ENCODE measurements around the gene STK17A. TPM values are rescaled to one million over a fixed set of nuclear protein-coding genes. Genes with fewer than 3 reads are reported as not detected.

Gene STK17A
- polyA plus RNA-seq, 4 donors = 6.6 to 13.3 (median 11.5) TPM

GRCh38 chr7:43653466-43653865, 70.6 kb downstream of the STK17A start:
- H3K9me3 ChIP-seq (ENCODE audit: control insufficient read depth in 2 of 2, insufficient read depth in 1 of 2, low read depth in 1 of 2, low read length in 1 of 2) = no peaks in the 10 kb centered on the region
- DNase-seq = no peak
- no peak overlapping the region for H3K4me3 ChIP-seq (ENCODE audit: low read depth in 1 of 3, low read length in 3 of 3)
- H3K27ac ChIP-seq (ENCODE audit: low read depth in 1 of 3, low read length in 2 of 3) = no peak overlapping the region
- peaks cover 0 to 12% (median 0%) of the 10 kb centered on the region in 3 donors for H3K4me1 ChIP-seq (ENCODE audit: control insufficient read depth in 3 of 3, insufficient read depth in 2 of 3, low read depth in 1 of 3, low read length in 2 of 3)
- no peak for FAIRE-seq
- H3K27me3 ChIP-seq (ENCODE audit: control insufficient read depth in 3 of 3, insufficient read depth in 3 of 3, low read length in 3 of 3) = no peaks in the 10 kb centered on the region
- WGBS, 3 donors = 85 to 92% (median 89%) methylated on average over 4 of the region's 4 CpGs
- peaks cover 0 to 21% (median 0%) of the 10 kb centered on the region in 3 donors for H3K36me3 ChIP-seq (ENCODE audit: control insufficient read depth in 3 of 3, insufficient read depth in 2 of 3, low read depth in 1 of 3, low read length in 3 of 3)

GRCh38 chr7:43653891-43654504, 71.1 kb downstream of the STK17A start:
- no peak for FAIRE-seq
- DNase-seq = no peak
- Histone ChIP-seq H3K9me3 (ENCODE audit: control insufficient read depth in 2 of 2, insufficient read depth in 1 of 2, low read depth in 1 of 2, low read length in 1 of 2) (no peaks in the 10 kb centered on the region), H3K4me1 (ENCODE audit: control insufficient read depth in 3 of 3, insufficient read depth in 2 of 3, low read depth in 1 of 3, low read length in 2 of 3) (peaks cover 0 to 9% (median 2%) of the 10 kb centered on the region in 3 donors), H3K27ac (ENCODE audit: low read depth in 1 of 3, low read length in 2 of 3) (peak overlapping the region in 2 of 3 donors; percentile 2 to 45), H3K36me3 (ENCODE audit: control insufficient read depth in 3 of 3, insufficient read depth in 2 of 3, low read depth in 1 of 3, low read length in 3 of 3) (peaks cover 0 to 22% (median 0%) of the 10 kb centered on the region in 3 donors), H3K4me3 (ENCODE audit: low read depth in 1 of 3, low read length in 3 of 3) (no peak overlapping the region), H3K27me3 (ENCODE audit: control insufficient read depth in 3 of 3, insufficient read depth in 3 of 3, low read length in 3 of 3) (no peaks in the 10 kb centered on the region)
- WGBS, 3 donors = 82 to 91% (median 83%) methylated on average over 4 of the region's 4 CpGs

GRCh38 chr7:43655584-43655983, 72.7 kb downstream of the STK17A start:
- Histone ChIP-seq H3K9me3 (ENCODE audit: control insufficient read depth in 2 of 2, insufficient read depth in 1 of 2, low read depth in 1 of 2, low read length in 1 of 2) (no peaks in the 10 kb centered on the region), H3K4me3 (ENCODE audit: low read depth in 1 of 3, low read length in 3 of 3) (no peak overlapping the region), H3K27me3 (ENCODE audit: control insufficient read depth in 3 of 3, insufficient read depth in 3 of 3, low read length in 3 of 3) (no peaks in the 10 kb centered on the region), H3K36me3 (ENCODE audit: control insufficient read depth in 3 of 3, insufficient read depth in 2 of 3, low read depth in 1 of 3, low read length in 3 of 3) (peaks cover 0 to 17% (median 0%) of the 10 kb centered on the region in 3 donors), H3K27ac (ENCODE audit: low read depth in 1 of 3, low read length in 2 of 3) (no peak overlapping the region), H3K4me1 (ENCODE audit: control insufficient read depth in 3 of 3, insufficient read depth in 2 of 3, low read depth in 1 of 3, low read length in 2 of 3) (peaks cover 0 to 4% (median 2%) of the 10 kb centered on the region in 3 donors)
- FAIRE-seq = no peak
- WGBS, 3 donors = 92 to 98% (median 96%) methylated on average over 3 of the region's 3 CpGs
- DNase-seq = no peak

DNA sequence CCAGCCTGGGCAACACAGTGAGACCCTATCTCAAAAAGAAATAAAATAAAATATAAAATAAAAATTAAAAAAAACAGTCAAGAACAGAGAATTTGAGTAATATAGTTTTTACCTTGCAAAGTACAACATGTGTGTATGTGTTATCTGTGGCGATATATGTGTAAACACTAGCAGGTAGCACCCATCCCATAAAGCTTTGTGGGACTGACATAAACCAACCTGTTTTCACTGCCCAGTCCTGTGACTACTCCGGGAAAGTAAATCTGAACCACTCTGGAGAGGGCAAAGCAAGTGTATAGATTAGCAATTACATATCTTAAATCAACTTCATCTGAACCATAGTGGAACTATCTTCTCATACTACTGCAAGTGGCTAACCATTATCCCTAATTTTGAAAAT, 74.1 kb downstream of the STK17A start:
- Histone ChIP-seq H3K27ac (ENCODE audit: low read depth in 1 of 3, low read length in 2 of 3) (no peak overlapping the region), H3K4me1 (ENCODE audit: control insufficient read depth in 3 of 3, insufficient read depth in 2 of 3, low read depth in 1 of 3, low read length in 2 of 3) (peaks cover 0 to 4% (median 2%) of the 10 kb centered on the region in 3 donors), H3K4me3 (ENCODE audit: low read depth in 1 of 3, low read length in 3 of 3) (no peak overlapping the region), H3K27me3 (ENCODE audit: control insufficient read depth in 3 of 3, insufficient read depth in 3 of 3, low read length in 3 of 3) (no peaks in the 10 kb centered on the region), H3K36me3 (ENCODE audit: control insufficient read depth in 3 of 3, insufficient read depth in 2 of 3, low read depth in 1 of 3, low read length in 3 of 3) (peaks cover 0 to 8% (median 0%) of the 10 kb centered on the region in 3 donors), H3K9me3 (ENCODE audit: control insufficient read depth in 2 of 2, insufficient read depth in 1 of 2, low read depth in 1 of 2, low read length in 1 of 2) (no peaks in the 10 kb centered on the region)
- DNase-seq (no peak), FAIRE-seq (no peak)
- WGBS, 3 donors = 87 to 93% (median 90%) methylated on average over 2 of the region's 2 CpGs

GRCh38 chr7:43658718-43659548, 76.0 kb downstream of the STK17A start:
- peaks cover 0 to 3% (median 2%) of the 10 kb centered on the region in 3 donors for H3K4me1 ChIP-seq (ENCODE audit: control insufficient read depth in 3 of 3, insufficient read depth in 2 of 3, low read depth in 1 of 3, low read length in 2 of 3)
- H3K4me3 ChIP-seq (ENCODE audit: low read depth in 1 of 3, low read length in 3 of 3) = no peak overlapping the region
- no peak for FAIRE-seq
- no peaks in the 10 kb centered on the region for H3K9me3 ChIP-seq (ENCODE audit: control insufficient read depth in 2 of 2, insufficient read depth in 1 of 2, low read depth in 1 of 2, low read length in 1 of 2)
- no peak for DNase-seq
- H3K36me3 ChIP-seq (ENCODE audit: control insufficient read depth in 3 of 3, insufficient read depth in 2 of 3, low read depth in 1 of 3, low read length in 3 of 3) = peaks cover 0 to 11% (median 0%) of the 10 kb centered on the region in 3 donors
- H3K27ac ChIP-seq (ENCODE audit: low read depth in 1 of 3, low read length in 2 of 3) = peak overlapping the region in 2 of 3 donors; percentile 2 to 11
- H3K27me3 ChIP-seq (ENCODE audit: control insufficient read depth in 3 of 3, insufficient read depth in 3 of 3, low read length in 3 of 3) = no peaks in the 10 kb centered on the region
- WGBS, 3 donors = 61 to 76% (median 74%) methylated on average over 7 of the region's 7 CpGs

DNA sequence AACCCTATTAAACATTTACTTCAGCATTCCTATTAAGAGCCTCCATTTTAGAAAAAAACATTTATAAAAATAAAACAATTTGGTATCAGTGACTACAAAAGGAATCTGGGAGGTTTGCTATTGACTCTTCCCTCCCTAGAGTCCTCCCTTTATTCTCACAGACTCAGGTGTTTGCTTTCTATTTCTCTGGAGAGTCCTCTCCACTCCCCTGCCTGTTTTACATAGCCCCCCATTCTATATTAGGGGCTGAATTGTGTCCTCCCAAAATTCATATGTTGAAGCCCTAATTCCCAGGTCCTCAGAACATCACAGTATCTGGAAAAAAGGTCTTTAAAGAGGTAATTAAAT, 76.6 kb downstream of the STK17A start:
- H3K4me1 ChIP-seq (ENCODE audit: control insufficient read depth in 3 of 3, insufficient read depth in 2 of 3, low read depth in 1 of 3, low read length in 2 of 3) = peaks cover 0 to 2% (median 0%) of the 10 kb centered on the region in 3 donors
- peaks cover 0 to 11% (median 0%) of the 10 kb centered on the region in 3 donors for H3K36me3 ChIP-seq (ENCODE audit: control insufficient read depth in 3 of 3, insufficient read depth in 2 of 3, low read depth in 1 of 3, low read length in 3 of 3)
- H3K4me3 ChIP-seq (ENCODE audit: low read depth in 1 of 3, low read length in 3 of 3) = no peak overlapping the region
- H3K27me3 ChIP-seq (ENCODE audit: control insufficient read depth in 3 of 3, insufficient read depth in 3 of 3, low read length in 3 of 3) = no peaks in the 10 kb centered on the region
- FAIRE-seq (no peak), DNase-seq (no peak)
- no peak overlapping the region for H3K27ac ChIP-seq (ENCODE audit: low read depth in 1 of 3, low read length in 2 of 3)
- no peaks in the 10 kb centered on the region for H3K9me3 ChIP-seq (ENCODE audit: control insufficient read depth in 2 of 2, insufficient read depth in 1 of 2, low read depth in 1 of 2, low read length in 1 of 2)

GRCh38 chr7:43660141-43660540, 77.2 kb downstream of the STK17A start:
- H3K4me3 ChIP-seq (ENCODE audit: low read depth in 1 of 3, low read length in 3 of 3) = no peak overlapping the region
- H3K27me3 ChIP-seq (ENCODE audit: control insufficient read depth in 3 of 3, insufficient read depth in 3 of 3, low read length in 3 of 3) = no peaks in the 10 kb centered on the region
- peaks cover 0 to 2% (median 0%) of the 10 kb centered on the region in 3 donors for H3K4me1 ChIP-seq (ENCODE audit: control insufficient read depth in 3 of 3, insufficient read depth in 2 of 3, low read depth in 1 of 3, low read length in 2 of 3)
- FAIRE-seq (no peak), DNase-seq (no peak)
- no peaks in the 10 kb centered on the region for H3K9me3 ChIP-seq (ENCODE audit: control insufficient read depth in 2 of 2, insufficient read depth in 1 of 2, low read depth in 1 of 2, low read length in 1 of 2)
- peaks cover 0 to 11% (median 0%) of the 10 kb centered on the region in 3 donors for H3K36me3 ChIP-seq (ENCODE audit: control insufficient read depth in 3 of 3, insufficient read depth in 2 of 3, low read depth in 1 of 3, low read length in 3 of 3)
- no peak overlapping the region for H3K27ac ChIP-seq (ENCODE audit: low read depth in 1 of 3, low read length in 2 of 3)
- 94 to 97% (median 95%) methylated on average over 2 of the region's 2 CpGs for WGBS, 3 donors

DNA sequence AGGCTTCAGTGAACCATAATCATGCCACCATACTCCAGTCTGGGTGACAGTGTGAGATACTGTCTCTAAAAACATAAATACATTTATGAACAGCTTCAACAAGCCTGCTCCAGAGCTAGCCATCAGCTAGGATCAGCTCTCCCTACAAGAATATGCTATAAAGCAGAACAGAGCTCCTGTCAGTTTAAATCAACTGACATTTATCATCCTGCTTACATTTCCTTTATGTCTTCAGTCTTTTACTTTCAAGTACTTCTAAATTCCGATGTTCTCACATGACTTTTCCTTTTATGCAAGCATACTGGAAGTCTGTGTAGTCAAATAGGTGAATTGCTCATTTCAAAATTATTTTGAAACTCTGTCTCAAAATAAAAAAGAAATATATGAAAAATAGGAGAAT, 81.8 kb downstream of the STK17A start:
- Histone ChIP-seq H3K27ac (ENCODE audit: low read depth in 1 of 3, low read length in 2 of 3) (no peak overlapping the region), H3K9me3 (ENCODE audit: control insufficient read depth in 2 of 2, insufficient read depth in 1 of 2, low read depth in 1 of 2, low read length in 1 of 2) (peaks cover 0 to 6% of the 10 kb centered on the region in 2 donors), H3K4me1 (ENCODE audit: control insufficient read depth in 3 of 3, insufficient read depth in 2 of 3, low read depth in 1 of 3, low read length in 2 of 3) (no peaks in the 10 kb centered on the region), H3K4me3 (ENCODE audit: low read depth in 1 of 3, low read length in 3 of 3) (no peak overlapping the region), H3K27me3 (ENCODE audit: control insufficient read depth in 3 of 3, insufficient read depth in 3 of 3, low read length in 3 of 3) (no peaks in the 10 kb centered on the region), H3K36me3 (ENCODE audit: control insufficient read depth in 3 of 3, insufficient read depth in 2 of 3, low read depth in 1 of 3, low read length in 3 of 3) (peaks cover 0 to 5% (median 0%) of the 10 kb centered on the region in 3 donors)
- WGBS, 3 donors = 2 to 55% (median 48%) methylated on average over 1 of the region's 1 CpG
- FAIRE-seq = no peak
- no peak for DNase-seq
